Heart right ventricle (tissue), 16 donors: Measurements from ENCODE around the gene GLYATL2. TPM values are rescaled to one million over a fixed set of nuclear protein-coding genes. Genes with fewer than 3 reads are reported as not detected.

Experiments used
- ATAC-seq, 8 donors: fragments of 200-7000 bp; cut with Tn5 transposase; one replicate each; pipeline ENCODE4 v1.9.1; 2020; ENCODE audit warnings: mild to moderate bottlenecking in 8 of 8, moderate library complexity in 8 of 8, moderate number of reproducible peaks in 1 of 8
- DNase-seq, 2 donors: peaks; one replicate each; pipeline ENCODE4 v3.0.0-alpha.2; 2020
- H3K27ac ChIP-seq, 10 donors: fragments of 200-600 bp; sonication (generic) in 2 of 10; one replicate each; pipeline versions ENCODE4 v1.5.0 to v1.8.0; 2020 to 2022; ENCODE audit warnings: mild to moderate bottlenecking in 3 of 10
- H3K27me3 ChIP-seq, 7 donors: fragments of 200-600 bp; one replicate each; pipeline ENCODE4 v1.8.0; 2021 to 2022; ENCODE audit warnings: mild to moderate bottlenecking in 2 of 7
- H3K36me3 ChIP-seq, 9 donors: fragments of 200-600 bp; sonication (generic) in 1 of 9; one replicate each; pipeline versions ENCODE4 v1.5.0 to v1.8.0; 2020 to 2022; ENCODE audit warnings: mild to moderate bottlenecking in 2 of 9
- H3K4me1 ChIP-seq, 9 donors: fragments of 200-600 bp; sonication (generic) in 1 of 9; one replicate each; pipeline versions ENCODE4 v1.5.0 to v1.8.0; 2020 to 2022; ENCODE audit warnings: mild to moderate bottlenecking in 4 of 9
- H3K4me3 ChIP-seq, 10 donors: fragments of 200-600 bp; sonication (generic) in 2 of 10; one replicate each; pipeline versions ENCODE4 v1.5.0 to v1.8.0; 2020 to 2022; ENCODE audit warnings: mild to moderate bottlenecking in 7 of 10, moderate library complexity in 2 of 10
- H3K9me3 ChIP-seq, 11 donors: fragments of 200-600 bp in 10 of 11; sonication (generic) in 2 of 11; one replicate each; pipeline versions ENCODE4 v1.5.0 to v1.8.0; 2013 to 2022; ENCODE audit warnings: mild to moderate bottlenecking in 2 of 11, control low read depth in 1 of 11, moderate library complexity in 1 of 11
- CTCF ChIP-seq, 9 donors: fragments of 200-600 bp; sonication (generic) in 2 of 9; IDR thresholded peaks; one replicate each; pipeline versions ENCODE4 v1.5.0 to v1.8.0; 2021 to 2022; ENCODE audit warnings: antibody characterized with exemption in 9 of 9, mild to moderate bottlenecking in 5 of 9, moderate library complexity in 1 of 9
- WGBS, 2 donors: extraction: QIAGEN DNeasy Blood & Tissue Kit; methylation state at CpG; one replicate each; pipeline ENCODE4 v1.1.7; 2013; ENCODE audit warnings: inconsistent platforms in 1 of 2; 5-methylcytosine and 5-hydroxymethylcytosine counted together
- intact Hi-C, 10 donors: fragments of 100-400 bp; cut with DNase I; formaldehyde crosslinking; loops; one replicate each; pipeline versions ENCODE4 v1.11.1 to v1.14.2; 2022
- polyA plus RNA-seq, 2 donors: library from polyadenylated mRNA; stranded (reverse); fragments of 200-250 nt; gene quantifications; one replicate each; pipeline ENCODE4 v1.2.3, GENCODE V29; 2013
- total RNA-seq, 10 donors: library from RNA; stranded (reverse); fragmentation: NEBNext Ultra II Directional in 3 of 10; extraction: Animal tissue kit (Norgen Biotek cat#: 25700) in 3 of 10; gene quantifications; one replicate each; pipeline versions ENCODE4 v1.2.1 to v1.2.4, GENCODE V29; 2021 to 2023
- donor health status: Arrhythmogenic right ventricular cardiomyopathy.
- donor health status: ischemic (EF 13 %, LVEDD 7.1; RV severe dilation, severe dysfunction).
- donor health status: healthy with polysubstance abuse.
- donor health status: DM: no; HTN: yes; CAD: no.
- donor health status: DM: no; HTN: no; CAD: no.
- donor health status: ischemic (EF 25% LVEDD 6.9; RV normal size, moderate dysfunction).
- donor health status: ischemic (EF 25% LVEDD 5.7; RV mildly dilated, moderate dysfunction).
- donor health status: healthy.
- donor health status: DM: yes; HTN: yes; CAD: no.
- donor health status: Ischemic cardiomyopathy.
- donor health status: ischemic (EF 35%, LVEDD 5.7; RV mildly dilated, moderate dysfunction).
- donor health status: nonischemic (EF 11% LVEDD 7.7; RV severe dilation, severe dysfunction).
- donor health status: DM: yes; HTN: yes; CAD: no.
- donor health status: PGD.
- donor health status: ischemic (EF 29% LVEDD 5.4; RV normal size, mild dysfunction).
- donor health status: nonischemic (EF 23%, LVEDD 6.1; RV moderate dilation, normal function).

The GLYATL2 gene
- total and polyA plus RNA-seq, 12 donors, result 0.07 to 0.58 (median 0.36) TPM; not detected in 6

- ATAC-seq (no peak), DNase-seq (no peak)
- intact Hi-C loops, result no loop called here
- 84 to 91% methylated on average over 1 of the region's 1 CpG for WGBS, 2 donors
- Histone ChIP-seq H3K4me3 (no peak overlapping the region), H3K36me3 (no peaks in the 10 kb centered on the region), H3K4me1 (no peaks in the 10 kb centered on the region), H3K27ac (no peak overlapping the region), H3K27me3 (no peaks in the 10 kb centered on the region), H3K9me3 (peaks cover 0 to 7% (median 0%) of the 10 kb centered on the region in 11 donors)
- TF ChIP-seq CTCF (IDR thresholded peaks at IDR 0.05), result no peak
These were observed 39.4 kb downstream of the GLYATL2 start for GRCh38 chr11:58805065-58805464.

- DNase-seq (no peak), ATAC-seq (no peak)
- H3K27me3 ChIP-seq, result no peaks in the 10 kb centered on the region
- no peak for TF ChIP-seq CTCF (IDR thresholded peaks at IDR 0.05)
- no peak overlapping the region for H3K27ac ChIP-seq
- no peaks in the 10 kb centered on the region for H3K36me3 ChIP-seq
- no peak overlapping the region for H3K4me3 ChIP-seq
- 68 to 70% methylated on average over 4 of the region's 4 CpGs for WGBS, 2 donors
- no peaks in the 10 kb centered on the region for H3K4me1 ChIP-seq
- H3K9me3 ChIP-seq, result peaks cover 0 to 7% (median 0%) of the 10 kb centered on the region in 11 donors
- intact Hi-C loops, result no loop called here
These were observed 42.4 kb downstream of the GLYATL2 start for GRCh38 chr11:58801974-58802545.

DNA sequence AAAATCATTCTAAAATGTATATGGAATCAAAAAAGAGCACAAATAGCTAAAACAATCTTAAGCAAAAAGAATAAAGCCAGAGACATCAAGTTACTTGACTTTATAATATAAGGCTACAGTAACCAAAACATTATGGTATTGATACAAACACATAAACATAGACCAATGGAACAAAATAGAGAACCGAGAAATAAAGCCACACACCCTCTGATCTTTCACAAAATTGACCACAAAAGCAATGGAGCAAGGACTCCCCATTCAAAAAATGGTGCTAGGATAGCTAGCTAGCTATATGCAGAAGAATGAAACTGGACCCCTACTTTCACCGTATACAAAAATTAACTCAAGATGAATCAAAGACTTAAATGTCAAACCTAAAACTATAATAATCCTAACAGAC lies 43.2 kb downstream of the GLYATL2 start:
- ATAC-seq (no peak), DNase-seq (no peak)
- H3K27me3 ChIP-seq, result no peaks in the 10 kb centered on the region
- no peak overlapping the region for H3K27ac ChIP-seq
- WGBS, 2 donors, result 73 to 81% methylated on average over 2 of the region's 2 CpGs
- H3K4me1 ChIP-seq, result no peaks in the 10 kb centered on the region
- H3K9me3 ChIP-seq, result peaks cover 0 to 7% (median 0%) of the 10 kb centered on the region in 11 donors
- intact Hi-C loops, result no loop called here
- no peaks in the 10 kb centered on the region for H3K36me3 ChIP-seq
- no peak for TF ChIP-seq CTCF (IDR thresholded peaks at IDR 0.05)
- no peak overlapping the region for H3K4me3 ChIP-seq

- no peak for TF ChIP-seq CTCF (IDR thresholded peaks at IDR 0.05)
- H3K9me3 ChIP-seq, result peaks cover 0 to 10% (median 0%) of the 10 kb centered on the region in 11 donors
- intact Hi-C loops, result loop anchor here in 1 of 10 donors (10.0 kb wide), 1 partner anchor 232 kb away; no protein-coding TSS in a partner anchor
- DNase-seq, result no peak
- no peaks in the 10 kb centered on the region for H3K4me1 ChIP-seq
- no peak overlapping the region for H3K27ac ChIP-seq
- H3K4me3 ChIP-seq, result no peak overlapping the region
- no peak for ATAC-seq
- peaks cover 0 to 10% (median 0%) of the 10 kb centered on the region in 7 donors for H3K27me3 ChIP-seq
- 18% methylated on average over 6 of the region's 6 CpGs for WGBS, 2 donors
- H3K36me3 ChIP-seq, result no peaks in the 10 kb centered on the region
These were observed 48.2 kb downstream of the GLYATL2 start for GRCh38 chr11:58796333-58796732.
